T-helper 17 cell (primary cell): ENCODE data around the gene MYL1. TPM values are rescaled to one million over a fixed set of nuclear protein-coding genes. Genes with fewer than 3 reads are reported as not detected.

Experiments used
- ATAC-seq: fragments of 150-1000 bp; cut with Tn5 transposase; 2 replicates; pipeline ENCODE4 v1.10.0; 2021; ENCODE audit warnings: mild to moderate bottlenecking, moderate library complexity
- DNase-seq, 3 donors: peaks; one replicate each; pipeline versions ENCODE4 v3.0.0 to v3.0.0-alpha.2; 2020 to 2021
- H3K9me3 ChIP-seq: one replicate; pipeline ENCODE4 v1.7.0; 2013; ENCODE audit warnings: low read length, mild to moderate bottlenecking; ENCODE audit not compliant: control insufficient read depth, poor library complexity, severe bottlenecking
- H3K27ac Mint-ChIP-seq: one replicate; pipeline ENCODE4 v1.8.0; 2022; ENCODE audit warnings: mild to moderate bottlenecking, moderate library complexity, mixed read lengths
- H3K27me3 Mint-ChIP-seq: one replicate; pipeline ENCODE4 v1.8.0; 2022; ENCODE audit warnings: mixed read lengths
- H3K36me3 Mint-ChIP-seq: one replicate; pipeline ENCODE4 v1.8.0; 2022; ENCODE audit warnings: low read depth, mixed read lengths
- H3K4me1 Mint-ChIP-seq: one replicate; pipeline ENCODE4 v1.8.0; 2022; ENCODE audit warnings: mild to moderate bottlenecking, mixed read lengths
- H3K4me3 Mint-ChIP-seq: one replicate; pipeline ENCODE4 v1.8.0; 2022; ENCODE audit warnings: mild to moderate bottlenecking, moderate library complexity, mixed read lengths
- total RNA-seq, 4 donors: library from RNA in 2 of 4; stranded (reverse) in 2 of 4; gene quantifications; one replicate each; pipeline ENCODE4 v1.2.3 and lab custom pipeline; 2022 to 2026

The MYL1 gene
- total RNA-seq, 2 donors from 2014 or later: not detected

GRCh38 chr2:210302326-210302725 lies 12.6 kb downstream of the MYL1 start:
- Mint-ChIP-seq H3K36me3 (no peaks in the 10 kb centered on the region), H3K4me1 (no peaks in the 10 kb centered on the region), H3K4me3 (no peak overlapping the region), H3K27me3 (peaks cover 10% of the 10 kb centered on the region), H3K27ac (no peak overlapping the region)
- ATAC-seq (no peak), DNase-seq (no peak)
- no peaks in the 10 kb centered on the region for H3K9me3 ChIP-seq

GRCh38 chr2:210299866-210300373 lies 15.1 kb downstream of the MYL1 start:
- H3K4me3 Mint-ChIP-seq: no peak overlapping the region
- peaks cover 10% of the 10 kb centered on the region for H3K27me3 Mint-ChIP-seq
- H3K36me3 Mint-ChIP-seq: no peaks in the 10 kb centered on the region
- no peak overlapping the region for H3K27ac Mint-ChIP-seq
- no peaks in the 10 kb centered on the region for H3K9me3 ChIP-seq
- ATAC-seq (no peak), DNase-seq (no peak)
- no peaks in the 10 kb centered on the region for H3K4me1 Mint-ChIP-seq

GRCh38 chr2:210288408-210288807 lies 26.6 kb downstream of the MYL1 start:
- H3K4me3 Mint-ChIP-seq: no peak overlapping the region
- H3K27ac Mint-ChIP-seq: no peak overlapping the region
- H3K4me1 Mint-ChIP-seq: no peaks in the 10 kb centered on the region
- peaks cover 8% of the 10 kb centered on the region for H3K27me3 Mint-ChIP-seq
- DNase-seq (no peak), ATAC-seq (no peak)
- H3K9me3 ChIP-seq: no peaks in the 10 kb centered on the region
- H3K36me3 Mint-ChIP-seq: no peaks in the 10 kb centered on the region

- peaks cover 8% of the 10 kb centered on the region for H3K27me3 Mint-ChIP-seq
- H3K4me3 Mint-ChIP-seq: no peak overlapping the region
- no peak overlapping the region for H3K27ac Mint-ChIP-seq
- no peaks in the 10 kb centered on the region for H3K9me3 ChIP-seq
- no peak for ATAC-seq
- no peaks in the 10 kb centered on the region for H3K36me3 Mint-ChIP-seq
- H3K4me1 Mint-ChIP-seq: no peaks in the 10 kb centered on the region
- DNase-seq: no peak
Measured at GRCh38 chr2:210287301-210287700, 27.7 kb downstream of the MYL1 start.

GRCh38 chr2:210286123-210286680 lies 28.8 kb downstream of the MYL1 start:
- Mint-ChIP-seq H3K36me3 (no peaks in the 10 kb centered on the region), H3K27ac (no peak overlapping the region), H3K27me3 (peaks cover 8% of the 10 kb centered on the region), H3K4me1 (no peaks in the 10 kb centered on the region), H3K4me3 (no peak overlapping the region)
- no peaks in the 10 kb centered on the region for H3K9me3 ChIP-seq
- DNase-seq: no peak
- ATAC-seq: no peak

- DNase-seq (no peak), ATAC-seq (no peak)
- H3K27me3 Mint-ChIP-seq: no peaks in the 10 kb centered on the region
- H3K4me1 Mint-ChIP-seq: no peaks in the 10 kb centered on the region
- no peaks in the 10 kb centered on the region for H3K9me3 ChIP-seq
- no peaks in the 10 kb centered on the region for H3K36me3 Mint-ChIP-seq
- H3K4me3 Mint-ChIP-seq: no peak overlapping the region
- H3K27ac Mint-ChIP-seq: no peak overlapping the region
Measured at GRCh38 chr2:210277133-210277532, 37.8 kb downstream of the MYL1 start.

- H3K9me3 ChIP-seq: no peaks in the 10 kb centered on the region
- H3K4me1 Mint-ChIP-seq: no peaks in the 10 kb centered on the region
- DNase-seq: no peak
- no peak overlapping the region for H3K4me3 Mint-ChIP-seq
- peaks cover 16% of the 10 kb centered on the region for H3K27me3 Mint-ChIP-seq
- ATAC-seq: no peak
- H3K27ac Mint-ChIP-seq: no peak overlapping the region
- no peaks in the 10 kb centered on the region for H3K36me3 Mint-ChIP-seq
Measured at GRCh38 chr2:210271300-210271699, 43.7 kb downstream of the MYL1 start.

GRCh38 chr2:210269148-210269547 lies 45.8 kb downstream of the MYL1 start:
- Mint-ChIP-seq H3K27me3 (peaks cover 20% of the 10 kb centered on the region), H3K36me3 (no peaks in the 10 kb centered on the region), H3K4me1 (no peaks in the 10 kb centered on the region), H3K27ac (no peak overlapping the region), H3K4me3 (no peak overlapping the region)
- no peak for DNase-seq
- H3K9me3 ChIP-seq: no peaks in the 10 kb centered on the region
- ATAC-seq: no peak

- no peaks in the 10 kb centered on the region for H3K9me3 ChIP-seq
- no peaks in the 10 kb centered on the region for H3K36me3 Mint-ChIP-seq
- no peak overlapping the region for H3K27ac Mint-ChIP-seq
- DNase-seq (no peak), ATAC-seq (no peak)
- H3K4me1 Mint-ChIP-seq: no peaks in the 10 kb centered on the region
- H3K27me3 Mint-ChIP-seq: peaks cover 20% of the 10 kb centered on the region
- no peak overlapping the region for H3K4me3 Mint-ChIP-seq
Measured at GRCh38 chr2:210268281-210268680, 46.7 kb downstream of the MYL1 start.

- Mint-ChIP-seq H3K27ac (no peak overlapping the region), H3K4me3 (no peak overlapping the region), H3K4me1 (no peaks in the 10 kb centered on the region), H3K36me3 (no peaks in the 10 kb centered on the region), H3K27me3 (peaks cover 20% of the 10 kb centered on the region)
- ATAC-seq: no peak
- no peaks in the 10 kb centered on the region for H3K9me3 ChIP-seq
- DNase-seq: no peak
Measured at GRCh38 chr2:210267698-210268097, 47.3 kb downstream of the MYL1 start.

- no peaks in the 10 kb centered on the region for H3K9me3 ChIP-seq
- peaks cover 20% of the 10 kb centered on the region for H3K27me3 Mint-ChIP-seq
- DNase-seq: no peak
- no peak overlapping the region for H3K27ac Mint-ChIP-seq
- H3K36me3 Mint-ChIP-seq: no peaks in the 10 kb centered on the region
- ATAC-seq: no peak
- H3K4me1 Mint-ChIP-seq: no peaks in the 10 kb centered on the region
- H3K4me3 Mint-ChIP-seq: no peak overlapping the region
Measured at GRCh38 chr2:210264282-210264681, 50.7 kb downstream of the MYL1 start.

GRCh38 chr2:210263841-210264240 lies 51.1 kb downstream of the MYL1 start:
- Mint-ChIP-seq H3K36me3 (no peaks in the 10 kb centered on the region), H3K4me1 (no peaks in the 10 kb centered on the region)
- no peak for ATAC-seq

GRCh38 chr2:210262036-210262435 lies 52.9 kb downstream of the MYL1 start:
- no peaks in the 10 kb centered on the region for H3K9me3 ChIP-seq
- DNase-seq (no peak), ATAC-seq (no peak)
- no peak overlapping the region for H3K4me3 Mint-ChIP-seq
- H3K36me3 Mint-ChIP-seq: no peaks in the 10 kb centered on the region
- peaks cover 6% of the 10 kb centered on the region for H3K27me3 Mint-ChIP-seq
- no peak overlapping the region for H3K27ac Mint-ChIP-seq
- H3K4me1 Mint-ChIP-seq: no peaks in the 10 kb centered on the region

More at GRCh38 chr2:210263841-210264240, 51.1 kb downstream of the MYL1 start:
- Mint-ChIP-seq H3K27me3 (peaks cover 20% of the 10 kb centered on the region), H3K27ac (no peak overlapping the region), H3K4me3 (no peak overlapping the region)
- no peaks in the 10 kb centered on the region for H3K9me3 ChIP-seq
- no peak for DNase-seq

- no peaks in the 10 kb centered on the region for H3K9me3 ChIP-seq
- DNase-seq (no peak), ATAC-seq (no peak)
- H3K4me1 Mint-ChIP-seq: no peaks in the 10 kb centered on the region
- no peaks in the 10 kb centered on the region for H3K36me3 Mint-ChIP-seq
- H3K4me3 Mint-ChIP-seq: no peak overlapping the region
- no peaks in the 10 kb centered on the region for H3K27me3 Mint-ChIP-seq
- H3K27ac Mint-ChIP-seq: no peak overlapping the region
Measured at GRCh38 chr2:210259687-210260086, 55.3 kb downstream of the MYL1 start.
